Mesendoderm (in vitro differentiated cells): ENCODE measurements around the gene MORF4L1.
"Not testable (repeated sequence)": the region's sequence is repeated elsewhere in the genome, so short reads cannot be mapped to it uniquely, and the experiment has no call there.

Source experiments
- DNase-seq: peaks from one replicate; pipeline ENCODE4 v3.0.0; 2013
- H2AK5ac ChIP-seq: 2 replicates; pipeline ENCODE4 v1.6.1; 2013; ENCODE audit warnings: low read length, inconsistent platforms
- H2BK120ac ChIP-seq: 2 replicates; pipeline ENCODE4 v1.6.1; 2013; ENCODE audit warnings: low read depth, mild to moderate bottlenecking, low read length, moderate library complexity, mixed read lengths
- H2BK15ac ChIP-seq: replicated peaks from 2 replicates; pipeline ENCODE4 v1.6.1; 2013; ENCODE audit warnings: low read depth, mild to moderate bottlenecking, moderate library complexity
- H2BK5ac ChIP-seq: 2 replicates; pipeline ENCODE4 v1.6.1; 2013; ENCODE audit warnings: low read length, inconsistent platforms
- H3K18ac ChIP-seq: 2 replicates; pipeline ENCODE4 v1.6.1; 2013; ENCODE audit warnings: mild to moderate bottlenecking, low read length, mixed read lengths
- H3K23ac ChIP-seq: one replicate; pipeline ENCODE4 v1.6.1; 2013; ENCODE audit warnings: low read length
- H3K27ac ChIP-seq: 2 replicates; pipeline ENCODE4 v1.5.1; 2013; ENCODE audit warnings: low read depth, mild to moderate bottlenecking, inconsistent platforms, low read length, moderate library complexity
- H3K27me3 ChIP-seq: 2 replicates; pipeline ENCODE4 v1.6.1; 2013; ENCODE audit warnings: low read length, control low read depth, mild to moderate bottlenecking, inconsistent platforms; ENCODE audit not compliant: insufficient read depth, poor library complexity
- H3K36me3 ChIP-seq: 2 replicates; pipeline ENCODE4 v1.6.1; 2013; ENCODE audit warnings: low read length, inconsistent platforms; ENCODE audit not compliant: control insufficient read depth, insufficient read depth
- H3K4ac ChIP-seq: one replicate; pipeline ENCODE4 v1.6.1; 2013; ENCODE audit warnings: low read depth, mild to moderate bottlenecking, low read length, moderate library complexity
- H3K4me1 ChIP-seq: 2 replicates; pipeline ENCODE4 v1.6.1; 2013; ENCODE audit warnings: low read depth, low read length, inconsistent platforms; ENCODE audit not compliant: control insufficient read depth
- H3K4me2 ChIP-seq: 2 replicates; pipeline ENCODE4 v1.6.1; 2013; ENCODE audit warnings: low read length
- H3K4me3 ChIP-seq: 2 replicates; pipeline ENCODE4 v1.5.1; 2013; ENCODE audit warnings: mild to moderate bottlenecking, low read length
- H3K56ac ChIP-seq: one replicate; pipeline ENCODE4 v1.6.1; 2013; ENCODE audit warnings: low read length
- H3K79me1 ChIP-seq: 2 replicates; pipeline ENCODE4 v1.6.1; 2013; ENCODE audit warnings: low read length, inconsistent platforms
- H3K79me2 ChIP-seq: 2 replicates; pipeline ENCODE4 v1.6.1; 2013; ENCODE audit warnings: mild to moderate bottlenecking, low read length; ENCODE audit not compliant: control insufficient read depth, insufficient read depth
- H3K9ac ChIP-seq: 2 replicates; pipeline ENCODE4 v1.6.1; 2013; ENCODE audit warnings: low read length, inconsistent platforms
- H4K5ac ChIP-seq: one replicate; pipeline ENCODE4 v1.6.1; 2013; ENCODE audit warnings: low read length
- H4K8ac ChIP-seq: one replicate; pipeline ENCODE4 v1.6.1; 2013; ENCODE audit warnings: low read depth, mild to moderate bottlenecking, control low read depth, low read length, moderate library complexity
- WGBS: extraction: QIAGEN DNeasy Blood & Tissue Kit; methylation state at CpG from one replicate; pipeline ENCODE4 v1.1.7; 2013; ENCODE audit warnings: low lambda C conversion rate, missing lambda C conversion rate; ENCODE audit not compliant: insufficient coverage; ENCODE audit errors: extremely low coverage; 5-methylcytosine and 5-hydroxymethylcytosine counted together

The MORF4L1 gene

GRCh38 chr15:78925076-78925624, 52.5 kb downstream of the MORF4L1 start:
- no peak overlapping the region for H3K4me3 ChIP-seq

GRCh38 chr15:78925956-78926743, 53.5 kb downstream of the MORF4L1 start:
- no peak overlapping the region for H3K56ac ChIP-seq
- H3K79me2 ChIP-seq = no peaks in the 10 kb centered on the region
- no peak overlapping the region for H3K4me2 ChIP-seq
- no peak overlapping the region for H3K9ac ChIP-seq
- no peak overlapping the region for H2AK5ac ChIP-seq
- H3K4ac ChIP-seq = no peak overlapping the region
- H4K5ac ChIP-seq = no peak overlapping the region
- no peak overlapping the region for H2BK120ac ChIP-seq
- H3K27ac ChIP-seq = no peak overlapping the region
- H3K36me3 ChIP-seq = peaks cover 4% of the 10 kb centered on the region
- H3K79me1 ChIP-seq = no peaks in the 10 kb centered on the region
- H3K4me1 ChIP-seq = no peaks in the 10 kb centered on the region
- DNase-seq = no peak
- no peak overlapping the region for H2BK5ac ChIP-seq
- H4K8ac ChIP-seq = no peak overlapping the region
- no peaks in the 10 kb centered on the region for H3K27me3 ChIP-seq
- H3K23ac ChIP-seq = no peak overlapping the region
- no peak overlapping the region for H2BK15ac ChIP-seq
- no peak overlapping the region for H3K4me3 ChIP-seq
- no CpG with 5 or more reads among the region's 5 CpGs for WGBS
- no peak overlapping the region for H3K18ac ChIP-seq

More at GRCh38 chr15:78925076-78925624, 52.5 kb downstream of the MORF4L1 start:
- no peak for DNase-seq
- Histone ChIP-seq H3K4ac (no peak overlapping the region), H3K56ac (no peak overlapping the region), H3K9ac (no peak overlapping the region), H3K23ac (no peak overlapping the region), H4K8ac (no peak overlapping the region), H3K36me3 (peaks cover 4% of the 10 kb centered on the region), H3K79me2 (no peaks in the 10 kb centered on the region), H4K5ac (no peak overlapping the region), H2BK5ac (no peak overlapping the region), H3K4me2 (no peak overlapping the region), H3K27ac (no peak overlapping the region), H3K79me1 (no peaks in the 10 kb centered on the region), H2AK5ac (no peak overlapping the region), H2BK15ac (no peak overlapping the region), H3K18ac (no peak overlapping the region), H3K27me3 (no peaks in the 10 kb centered on the region), H2BK120ac (no peak overlapping the region), H3K4me1 (no peaks in the 10 kb centered on the region)
- WGBS = no CpG with 5 or more reads among the region's 10 CpGs

GRCh38 chr15:78927077-78927790, 54.5 kb downstream of the MORF4L1 start:
- Histone ChIP-seq H3K79me1 (no peaks in the 10 kb centered on the region), H3K9ac (no peak overlapping the region), H4K5ac (no peak overlapping the region), H2BK5ac (no peak overlapping the region), H4K8ac (no peak overlapping the region), H3K4me2 (no peak overlapping the region), H3K56ac (no peak overlapping the region), H3K27ac (no peak overlapping the region), H3K27me3 (no peaks in the 10 kb centered on the region), H3K4ac (no peak overlapping the region), H3K4me3 (no peak overlapping the region), H3K79me2 (no peaks in the 10 kb centered on the region), H3K18ac (no peak overlapping the region), H2BK15ac (no peak overlapping the region), H2AK5ac (no peak overlapping the region), H3K4me1 (no peaks in the 10 kb centered on the region), H3K36me3 (peaks cover 2% of the 10 kb centered on the region), H3K23ac (no peak overlapping the region), H2BK120ac (no peak overlapping the region)
- WGBS = no CpG with 5 or more reads among the region's 17 CpGs
- DNase-seq = no peak

- not testable (repeated sequence) for H3K4ac ChIP-seq, H3K23ac ChIP-seq, DNase-seq, H3K27ac ChIP-seq, H4K5ac ChIP-seq, H3K4me1 ChIP-seq, H3K27me3 ChIP-seq, H3K79me2 ChIP-seq, H4K8ac ChIP-seq, H3K18ac ChIP-seq, H2BK5ac ChIP-seq, H2BK15ac ChIP-seq, H3K36me3 ChIP-seq, H3K4me3 ChIP-seq, H2AK5ac ChIP-seq, H3K56ac ChIP-seq, H3K79me1 ChIP-seq, H3K9ac ChIP-seq, H3K4me2 ChIP-seq, H2BK120ac ChIP-seq
- no CpG with 5 or more reads among the region's 14 CpGs for WGBS
These were observed 55.5 kb downstream of the MORF4L1 start for GRCh38 chr15:78928176-78928575.

- WGBS = no CpG with 5 or more reads among the region's 14 CpGs
These were observed 56.0 kb downstream of the MORF4L1 start for GRCh38 chr15:78928616-78929093.

More at GRCh38 chr15:78928616-78929093, 56.0 kb downstream of the MORF4L1 start:
- no peak overlapping the region for H2BK120ac ChIP-seq
- H4K8ac ChIP-seq = no peak overlapping the region
- H2BK15ac ChIP-seq = no peak overlapping the region
- no peak for DNase-seq
- no peak overlapping the region for H3K18ac ChIP-seq
- no peak overlapping the region for H2AK5ac ChIP-seq
- H3K4ac ChIP-seq = no peak overlapping the region
- H3K79me2 ChIP-seq = no peaks in the 10 kb centered on the region
- no peak overlapping the region for H3K27ac ChIP-seq
- H2BK5ac ChIP-seq = no peak overlapping the region
- peaks cover 2% of the 10 kb centered on the region for H3K36me3 ChIP-seq
- H3K27me3 ChIP-seq = no peaks in the 10 kb centered on the region
- no peaks in the 10 kb centered on the region for H3K79me1 ChIP-seq
- H3K4me2 ChIP-seq = no peak overlapping the region
- H3K4me3 ChIP-seq = no peak overlapping the region
- H3K56ac ChIP-seq = no peak overlapping the region
- no peak overlapping the region for H3K23ac ChIP-seq
- H4K5ac ChIP-seq = no peak overlapping the region
- no peak overlapping the region for H3K9ac ChIP-seq
- no peaks in the 10 kb centered on the region for H3K4me1 ChIP-seq
